Ovary (tissue), 3 donors: ENCODE measurements around the gene YIF1A.

Experiments used
- CTCF ChIP-seq, 3 donors: fragments of 450-650 bp in 2 of 3; fragments of 200-600 bp in 1 of 3; IDR thresholded peaks; one replicate each; pipeline versions ENCODE4 v1.5.1 to v1.8.0; 2016 to 2022; ENCODE audit warnings: antibody characterized with exemption in 3 of 3, mild to moderate bottlenecking in 1 of 3
- POLR2A ChIP-seq: fragments of 450-650 bp; IDR thresholded peaks from one replicate; pipeline ENCODE4 v1.6.1; 2017; ENCODE audit warnings: antibody characterized with exemption, mild to moderate bottlenecking, moderate library complexity
- donor health status: DM: no; HTN: no; CAD: no.

GRCh38 chr11:66272596-66272995 is 16.3 kb downstream of the YIF1A start:
- TF ChIP-seq CTCF (IDR thresholded peaks at IDR 0.05) (no peak), POLR2A (no peak)
